Activated CD8-positive, alpha-beta T cell treated with anti-CD3 and anti-CD28 coated beads for 36 hours (primary cell): ENCODE measurements around the gene RBMX. TPM values are rescaled to one million over a fixed set of nuclear protein-coding genes. Genes with fewer than 3 reads are reported as not detected.
"Not testable (repeated sequence)": the region's sequence is repeated elsewhere in the genome, so short reads cannot be mapped to it uniquely, and the experiment has no call there.

Experiments used
- ATAC-seq: fragments of 200-7000 bp; cut with Tn5 transposase; one replicate; pipeline ENCODE4 v1.10.0; 2021; ENCODE audit warnings: mild to moderate bottlenecking, moderate library complexity
- CTCF ChIA-PET: fragments of 350-600 bp; sonication (Branson Sonifier 250); formaldehyde crosslinking; loops from one replicate; lab custom pipeline; 2021; ENCODE audit warnings: antibody characterized with exemption; lab: Charles Lee
- POLR2A ChIA-PET: fragments of 350-600 bp; sonication (Branson Sonifier 250); formaldehyde crosslinking; loops from one replicate; lab custom pipeline; 2021; ENCODE audit warnings: antibody characterized with exemption; lab: Charles Lee
- DNase-seq: peaks from one replicate; pipeline ENCODE4 v3.0.0-alpha.2; 2020
- H3K27ac Mint-ChIP-seq: one replicate; pipeline ENCODE4 v1.8.0; 2021; ENCODE audit warnings: mild to moderate bottlenecking, mixed read lengths
- H3K27me3 Mint-ChIP-seq: one replicate; pipeline ENCODE4 v1.8.0; 2021; ENCODE audit warnings: mixed read lengths
- H3K36me3 Mint-ChIP-seq: one replicate; pipeline ENCODE4 v1.8.0; 2021; ENCODE audit warnings: low read depth, mixed read lengths
- H3K4me1 Mint-ChIP-seq: one replicate; pipeline ENCODE4 v1.8.0; 2021; ENCODE audit warnings: low read depth, mixed read lengths
- H3K4me3 Mint-ChIP-seq: one replicate; pipeline ENCODE4 v1.8.0; 2021; ENCODE audit warnings: mild to moderate bottlenecking, moderate library complexity, mixed read lengths
- H3K9me3 Mint-ChIP-seq: one replicate; pipeline ENCODE4 v1.8.0; 2021; ENCODE audit warnings: mixed read lengths
- intact Hi-C: fragments of 100-400 bp; cut with micrococcal nuclease; formaldehyde crosslinking; loops from one replicate; pipeline ENCODE4 v1.10.0; 2022
- total RNA-seq, 2 experiments: library from RNA; stranded (reverse); gene quantifications; one replicate each; pipeline ENCODE4 v1.2.3, GENCODE V29; 2021
- TF ChIP-seq, protein P1 (sequence below): fragments of 200-600 bp; IDR thresholded peaks from one replicate; pipeline ENCODE4 v1.8.0; 2022; ENCODE audit warnings: antibody characterized with exemption, mild to moderate bottlenecking

Gene RBMX
- total RNA-seq, 2 experiments from 2014 or later, result 285 TPM

DNA sequence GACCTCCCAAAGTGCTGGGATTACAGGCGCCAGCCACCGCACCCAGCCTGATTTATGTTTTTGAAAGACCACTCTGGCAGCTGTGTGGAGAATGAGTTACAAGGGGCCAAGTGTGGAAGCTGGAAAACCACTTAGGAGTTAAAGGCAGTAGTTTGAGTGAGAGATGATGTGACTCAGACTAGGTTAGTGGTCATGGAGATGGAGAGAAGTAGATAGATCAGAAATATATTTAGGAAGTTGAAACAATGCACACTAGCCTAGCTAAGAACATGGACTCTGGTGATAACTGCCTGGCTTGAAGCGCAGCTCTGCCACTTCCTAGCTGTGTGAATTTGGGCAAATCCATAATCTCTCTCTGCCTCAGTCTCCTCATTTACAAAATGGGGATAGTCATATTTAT, 11.9 kb upstream of the RBMX start:
- H3K36me3 Mint-ChIP-seq, result no peaks in the 10 kb centered on the region
- H3K4me3 Mint-ChIP-seq, result no peak overlapping the region
- POLR2A ChIA-PET, result interaction anchor here (1.5 kb wide), 1 partner anchor 12 kb away, joined by 5 read pairs; the partner anchor contains the start of gene RBMX
- TF ChIP-seq, protein P1, sequence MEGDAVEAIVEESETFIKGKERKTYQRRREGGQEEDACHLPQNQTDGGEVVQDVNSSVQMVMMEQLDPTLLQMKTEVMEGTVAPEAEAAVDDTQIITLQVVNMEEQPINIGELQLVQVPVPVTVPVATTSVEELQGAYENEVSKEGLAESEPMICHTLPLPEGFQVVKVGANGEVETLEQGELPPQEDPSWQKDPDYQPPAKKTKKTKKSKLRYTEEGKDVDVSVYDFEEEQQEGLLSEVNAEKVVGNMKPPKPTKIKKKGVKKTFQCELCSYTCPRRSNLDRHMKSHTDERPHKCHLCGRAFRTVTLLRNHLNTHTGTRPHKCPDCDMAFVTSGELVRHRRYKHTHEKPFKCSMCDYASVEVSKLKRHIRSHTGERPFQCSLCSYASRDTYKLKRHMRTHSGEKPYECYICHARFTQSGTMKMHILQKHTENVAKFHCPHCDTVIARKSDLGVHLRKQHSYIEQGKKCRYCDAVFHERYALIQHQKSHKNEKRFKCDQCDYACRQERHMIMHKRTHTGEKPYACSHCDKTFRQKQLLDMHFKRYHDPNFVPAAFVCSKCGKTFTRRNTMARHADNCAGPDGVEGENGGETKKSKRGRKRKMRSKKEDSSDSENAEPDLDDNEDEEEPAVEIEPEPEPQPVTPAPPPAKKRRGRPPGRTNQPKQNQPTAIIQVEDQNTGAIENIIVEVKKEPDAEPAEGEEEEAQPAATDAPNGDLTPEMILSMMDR, result no peak
- ATAC-seq (no peak), DNase-seq (no peak)
- CTCF ChIA-PET, result interaction anchor here (1.0 kb wide), 1 partner anchor 13 kb away, joined by 3 read pairs; no protein-coding TSS in a partner anchor
- intact Hi-C loops, result no loop called here
- H3K27me3 Mint-ChIP-seq, result no peaks in the 10 kb centered on the region
- no peaks in the 10 kb centered on the region for H3K4me1 Mint-ChIP-seq
- no peaks in the 10 kb centered on the region for H3K9me3 Mint-ChIP-seq
- H3K27ac Mint-ChIP-seq, result no peak overlapping the region

DNA sequence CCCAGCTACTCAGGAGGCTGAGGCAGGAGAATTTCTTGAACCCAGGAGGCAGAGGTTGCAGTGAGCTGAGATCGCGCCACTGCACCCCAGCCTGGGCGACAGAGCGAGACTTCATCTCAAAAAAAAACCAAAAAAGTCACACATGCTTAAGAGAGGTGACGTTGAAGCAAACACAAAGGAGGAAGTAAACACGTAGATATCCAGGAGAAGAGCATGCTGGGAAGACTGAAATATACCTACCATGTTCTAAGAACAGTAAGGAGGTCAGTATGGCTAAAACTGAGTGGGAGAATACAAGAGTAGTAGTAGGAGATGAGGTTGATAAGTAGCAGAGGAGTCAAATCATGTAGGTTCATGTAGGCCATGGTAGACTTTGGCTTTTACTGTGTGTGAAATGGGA, 10.1 kb upstream of the RBMX start:
- H3K27ac Mint-ChIP-seq, H3K9me3 Mint-ChIP-seq, H3K4me1 Mint-ChIP-seq, CTCF ChIA-PET, H3K36me3 Mint-ChIP-seq, DNase-seq, H3K4me3 Mint-ChIP-seq, intact Hi-C loops, H3K27me3 Mint-ChIP-seq, ATAC-seq: not testable (repeated sequence)
- POLR2A ChIA-PET, result interaction anchor here (1.5 kb wide), 1 partner anchor 10 kb away, joined by 5 read pairs; the partner anchor contains the start of gene RBMX

DNA sequence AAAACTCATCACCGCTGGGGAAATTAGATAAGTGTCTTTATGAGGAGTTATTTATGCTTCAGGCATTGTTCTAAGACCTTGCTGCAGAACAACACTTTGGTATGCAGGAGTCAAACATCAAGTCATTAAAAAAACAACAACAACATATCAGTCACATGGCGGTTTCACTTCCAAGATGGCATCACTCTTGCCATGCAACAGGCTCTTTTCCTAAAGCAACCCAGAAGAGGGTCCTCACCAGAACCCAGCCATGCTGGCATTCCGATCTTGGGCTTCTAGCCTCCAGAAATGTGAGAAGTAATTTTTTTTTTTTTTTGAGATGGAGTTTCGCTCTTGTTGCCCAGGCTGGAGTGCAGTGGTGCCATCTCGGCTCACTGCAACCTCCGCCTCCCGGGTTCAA, 8.7 kb upstream of the RBMX start:
- H3K4me3 Mint-ChIP-seq, result no peak overlapping the region
- POLR2A ChIA-PET, result no interaction called here
- no peaks in the 10 kb centered on the region for H3K27me3 Mint-ChIP-seq
- no peaks in the 10 kb centered on the region for H3K36me3 Mint-ChIP-seq
- no peaks in the 10 kb centered on the region for H3K9me3 Mint-ChIP-seq
- intact Hi-C loops, result no loop called here
- H3K27ac Mint-ChIP-seq, result no peak overlapping the region
- DNase-seq (no peak), ATAC-seq (no peak)
- H3K4me1 Mint-ChIP-seq, result peaks cover 10% of the 10 kb centered on the region
- CTCF ChIA-PET, result no interaction called here
- TF ChIP-seq, protein P1, result no peak

DNA sequence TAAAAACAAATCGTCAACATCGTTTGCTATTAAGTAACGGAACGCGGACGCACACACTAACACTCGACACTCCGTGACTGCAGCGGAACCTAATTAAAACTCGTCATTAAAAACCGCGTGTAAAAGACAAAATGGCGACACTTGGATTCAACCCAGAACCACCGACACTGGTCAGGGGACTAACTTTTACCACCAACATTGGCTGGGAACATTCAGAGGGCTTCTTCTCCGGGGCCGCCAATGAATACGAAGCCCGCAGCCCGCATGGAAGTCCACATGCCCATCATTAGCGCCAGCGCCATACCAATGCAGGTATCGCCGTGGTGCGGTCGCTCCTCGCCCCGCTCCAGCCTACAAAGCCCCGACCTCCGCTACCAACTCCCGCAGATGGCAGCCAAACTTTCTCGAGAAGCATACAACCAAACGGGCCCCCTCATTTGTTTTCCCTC, 498 bp downstream of the RBMX start:
- no peaks in the 10 kb centered on the region for H3K27me3 Mint-ChIP-seq
- TF ChIP-seq, protein P1, result no peak
- peak overlapping the region; percentile 99 for H3K4me3 Mint-ChIP-seq
- peaks cover 38% of the 10 kb centered on the region for H3K36me3 Mint-ChIP-seq
- intact Hi-C loops, result no loop called here
- ATAC-seq (peak; percentile 23), DNase-seq (peak; percentile 37)
- ChIA-PET POLR2A (interaction anchor here (0.5 to 3.7 kb wide), 23 partner anchors 9 to 258 kb away, joined by 3 to 31 read pairs (median 4); no protein-coding TSS in a partner anchor), CTCF (interaction anchor here (1.0 to 1.3 kb wide), 3 partner anchors 10 to 135 kb away, joined by 3 read pairs; no protein-coding TSS in a partner anchor)
- H3K4me1 Mint-ChIP-seq, result peaks cover 21% of the 10 kb centered on the region
- H3K27ac Mint-ChIP-seq, result peak overlapping the region; percentile 100
- H3K9me3 Mint-ChIP-seq, result no peaks in the 10 kb centered on the region

DNA sequence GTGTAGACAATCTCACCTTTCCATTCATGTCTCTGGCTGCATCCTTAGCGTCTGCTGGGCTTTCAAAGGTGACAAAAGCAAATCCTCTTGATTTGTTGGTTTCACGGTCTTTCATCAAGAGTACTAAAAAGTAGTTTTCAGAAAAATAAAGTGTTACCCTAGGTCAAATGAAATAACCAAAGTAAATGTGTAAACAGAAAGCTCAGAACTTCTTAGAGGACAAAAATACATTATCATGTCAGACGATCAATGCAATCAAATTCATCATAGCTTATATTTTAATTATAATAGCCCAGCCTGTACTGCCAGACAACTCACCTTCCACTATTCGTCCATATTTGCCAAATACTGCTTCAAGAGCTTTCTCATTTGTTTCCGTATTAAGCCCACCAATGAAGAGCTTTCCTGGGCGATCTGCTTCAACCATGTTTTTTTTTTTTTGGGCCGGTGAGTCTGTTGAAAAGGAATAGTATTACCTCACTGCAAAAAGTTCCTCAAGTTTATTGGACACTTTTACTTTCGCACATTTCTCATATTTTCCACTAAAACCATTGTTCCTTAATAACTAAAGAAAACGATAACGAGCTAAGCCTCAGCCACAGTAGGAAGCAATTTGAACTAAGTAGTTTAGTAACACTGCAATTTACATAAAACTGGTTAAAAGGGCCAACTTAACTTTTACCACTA, 1.4 kb downstream of the RBMX start:
- peak overlapping the region; percentile 99 for H3K4me3 Mint-ChIP-seq
- no peaks in the 10 kb centered on the region for H3K27me3 Mint-ChIP-seq
- TF ChIP-seq, protein P1, result no peak
- no peak for DNase-seq
- intact Hi-C loops, result loop anchor here (10.0 kb wide), 1 partner anchor 164 kb away; no protein-coding TSS in a partner anchor
- H3K9me3 Mint-ChIP-seq, result no peaks in the 10 kb centered on the region
- ChIA-PET CTCF (interaction anchor here (0.7 to 1.3 kb wide), 4 partner anchors 9 to 36 kb away, joined by 3 read pairs; no protein-coding TSS in a partner anchor), POLR2A (interaction anchor here (0.6 to 3.7 kb wide), 15 partner anchors 8 to 262 kb away, joined by 3 to 31 read pairs (median 4); no protein-coding TSS in a partner anchor)
- H3K27ac Mint-ChIP-seq, result peak overlapping the region; percentile 100
- H3K4me1 Mint-ChIP-seq, result peaks cover 20% of the 10 kb centered on the region
- H3K36me3 Mint-ChIP-seq, result peaks cover 45% of the 10 kb centered on the region
- no peak for ATAC-seq
